ENCODE measurements around the gene TP53I11.
A peak's percentile ranks its signal among the peaks of the same experiment; 100 is the strongest.

TP53I11 gene

GRCh38 chr11:44936951-44937543 lies 13.6 kb downstream of the TP53I11 start:
- no peak for DNase-seq (ENCODE audit: low read depth)
- no peak overlapping the region for H3K4me3 ChIP-seq (ENCODE audit: control insufficient read depth, low read depth, low read length)
- TF ChIP-seq, protein P1, sequence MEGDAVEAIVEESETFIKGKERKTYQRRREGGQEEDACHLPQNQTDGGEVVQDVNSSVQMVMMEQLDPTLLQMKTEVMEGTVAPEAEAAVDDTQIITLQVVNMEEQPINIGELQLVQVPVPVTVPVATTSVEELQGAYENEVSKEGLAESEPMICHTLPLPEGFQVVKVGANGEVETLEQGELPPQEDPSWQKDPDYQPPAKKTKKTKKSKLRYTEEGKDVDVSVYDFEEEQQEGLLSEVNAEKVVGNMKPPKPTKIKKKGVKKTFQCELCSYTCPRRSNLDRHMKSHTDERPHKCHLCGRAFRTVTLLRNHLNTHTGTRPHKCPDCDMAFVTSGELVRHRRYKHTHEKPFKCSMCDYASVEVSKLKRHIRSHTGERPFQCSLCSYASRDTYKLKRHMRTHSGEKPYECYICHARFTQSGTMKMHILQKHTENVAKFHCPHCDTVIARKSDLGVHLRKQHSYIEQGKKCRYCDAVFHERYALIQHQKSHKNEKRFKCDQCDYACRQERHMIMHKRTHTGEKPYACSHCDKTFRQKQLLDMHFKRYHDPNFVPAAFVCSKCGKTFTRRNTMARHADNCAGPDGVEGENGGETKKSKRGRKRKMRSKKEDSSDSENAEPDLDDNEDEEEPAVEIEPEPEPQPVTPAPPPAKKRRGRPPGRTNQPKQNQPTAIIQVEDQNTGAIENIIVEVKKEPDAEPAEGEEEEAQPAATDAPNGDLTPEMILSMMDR (IDR thresholded peaks at IDR 0.05; ENCODE audit: control insufficient read depth, insufficient read depth, low read depth, low read length, missing control alignments): no peak

DNA sequence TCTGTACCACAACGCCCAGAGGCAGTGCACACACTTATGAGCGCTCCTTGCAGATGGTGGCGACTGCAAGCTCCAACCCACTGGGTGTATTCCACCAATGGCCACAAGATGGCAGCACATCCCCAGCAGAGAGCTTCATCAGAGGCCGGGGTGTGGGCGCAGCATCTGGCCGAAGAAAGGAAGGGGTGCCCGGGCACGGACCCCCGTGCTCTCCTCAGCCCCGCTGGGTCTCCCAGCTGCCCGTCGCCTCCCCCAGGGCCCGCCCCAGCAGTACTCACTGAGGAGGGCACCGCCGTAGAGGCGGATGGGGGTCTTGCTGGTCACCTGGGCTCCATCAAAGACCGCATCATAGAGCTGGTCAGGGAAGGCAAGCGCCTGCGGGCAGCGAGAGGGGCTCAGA lies 14.2 kb downstream of the TP53I11 start:
- DNase-seq (ENCODE audit: low read depth): peak; percentile 37
- TF ChIP-seq, protein P1 (IDR thresholded peaks at IDR 0.05; ENCODE audit: control insufficient read depth, insufficient read depth, low read depth, low read length, missing control alignments): peak; percentile 94
- H3K4me3 ChIP-seq (ENCODE audit: control insufficient read depth, low read depth, low read length): no peak overlapping the region

GRCh38 chr11:44934735-44935250 lies 15.9 kb downstream of the TP53I11 start:
- TF ChIP-seq, protein P1 (IDR thresholded peaks at IDR 0.05; ENCODE audit: control insufficient read depth, insufficient read depth, low read depth, low read length, missing control alignments): no peak
- DNase-seq (ENCODE audit: low read depth): no peak

DNA sequence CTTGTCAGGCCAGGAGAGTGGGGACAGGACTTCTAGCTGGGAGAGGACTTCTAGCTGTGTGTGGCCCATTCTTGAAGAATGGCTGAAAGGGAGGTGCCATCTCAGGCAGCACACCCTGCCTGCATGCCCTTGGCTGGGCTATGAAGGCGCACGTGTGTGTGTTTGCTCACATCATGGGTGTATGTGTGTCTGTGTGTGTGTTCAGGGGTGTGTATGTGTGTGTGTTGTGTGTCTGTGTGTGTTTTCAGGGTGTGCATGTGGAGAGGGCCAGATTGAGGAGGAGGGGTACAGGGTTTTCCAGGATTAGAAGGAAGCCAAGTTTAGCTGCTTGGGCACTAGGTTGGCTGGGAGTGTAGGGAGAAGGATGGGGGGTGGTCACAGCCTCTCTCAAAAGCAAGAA lies 16.6 kb downstream of the TP53I11 start:
- no peak for DNase-seq (ENCODE audit: low read depth)
- H3K4me3 ChIP-seq (ENCODE audit: control insufficient read depth, low read depth, low read length): no peak overlapping the region
- TF ChIP-seq, protein P1 (IDR thresholded peaks at IDR 0.05; ENCODE audit: control insufficient read depth, insufficient read depth, low read depth, low read length, missing control alignments): no peak

More at GRCh38 chr11:44934735-44935250, 15.9 kb downstream of the TP53I11 start:
- H3K4me3 ChIP-seq (ENCODE audit: control insufficient read depth, low read depth, low read length): no peak overlapping the region

DNA sequence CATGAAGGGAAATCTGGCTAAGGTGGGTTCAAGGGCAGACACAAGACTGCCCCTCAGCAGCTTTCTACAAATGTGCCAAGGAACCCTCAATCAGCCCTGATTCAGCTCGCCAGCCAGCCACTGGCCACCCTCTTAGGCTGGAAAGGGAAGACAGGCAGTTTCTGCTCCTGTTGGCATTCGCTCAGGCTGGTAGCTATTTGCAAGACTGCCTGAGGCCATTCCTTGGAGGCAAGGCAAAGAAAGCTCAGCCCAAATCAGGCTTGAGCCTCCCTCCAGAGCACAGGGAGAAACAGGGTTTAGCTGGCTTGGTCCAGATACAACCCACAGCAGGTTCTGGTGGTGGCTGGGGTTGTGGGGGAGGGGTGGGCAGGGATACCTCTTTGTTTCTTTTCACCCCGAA lies 19.2 kb downstream of the TP53I11 start:
- no peak overlapping the region for H3K4me3 ChIP-seq (ENCODE audit: control insufficient read depth, low read depth, low read length)
- TF ChIP-seq, protein P1 (IDR thresholded peaks at IDR 0.05; ENCODE audit: control insufficient read depth, insufficient read depth, low read depth, low read length, missing control alignments): no peak
- no peak for DNase-seq (ENCODE audit: low read depth)

GRCh38 chr11:44930588-44931302 lies 19.9 kb downstream of the TP53I11 start:
- H3K4me3 ChIP-seq (ENCODE audit: control insufficient read depth, low read depth, low read length): no peak overlapping the region
- no peak for DNase-seq (ENCODE audit: low read depth)
- TF ChIP-seq, protein P1 (IDR thresholded peaks at IDR 0.05; ENCODE audit: control insufficient read depth, insufficient read depth, low read depth, low read length, missing control alignments): no peak
